Measurements from ENCODE around the gene KCNQ1OT1. TPM values are rescaled to one million over a fixed set of nuclear protein-coding genes. Genes with fewer than 3 reads are reported as not detected.

Gene KCNQ1OT1
- total and polyA plus RNA-seq, 7 donors: 0.01 to 0.56 (median 0.30) TPM

DNA sequence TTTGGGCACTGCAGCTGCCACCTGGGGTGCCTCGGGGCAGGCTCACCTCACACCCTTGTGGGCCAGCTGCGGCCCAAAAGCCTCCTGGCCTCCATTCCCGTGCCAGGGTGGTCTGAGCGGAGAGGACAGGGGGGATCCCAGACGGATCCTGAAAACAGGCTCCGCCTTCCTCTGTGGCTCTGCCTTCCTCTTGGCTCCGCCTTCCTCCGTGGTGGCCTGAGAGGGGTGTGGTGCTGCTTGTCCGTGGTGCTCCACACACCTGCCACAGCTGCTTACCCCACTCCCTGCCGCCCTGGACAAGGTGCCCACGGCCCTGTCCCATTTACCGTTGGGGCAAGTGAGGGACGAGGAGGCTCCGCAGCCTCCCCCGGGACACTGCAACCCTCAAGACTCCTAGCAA is 23.2 kb upstream of the KCNQ1OT1 start:
- Histone ChIP-seq H3K27ac (no peak overlapping the region), H3K4me1 (peaks cover 15% of the 10 kb centered on the region), H3K9me3 (no peaks in the 10 kb centered on the region), H3K27me3 (ENCODE audit: insufficient read depth in 3 of 3, low read length in 2 of 3) (no peaks in the 10 kb centered on the region), H3K4me3 (no peak overlapping the region), H3K36me3 (ENCODE audit: insufficient read depth in 1 of 2, low read depth in 1 of 2) (no peaks in the 10 kb centered on the region)
- TF ChIP-seq, protein P1, sequence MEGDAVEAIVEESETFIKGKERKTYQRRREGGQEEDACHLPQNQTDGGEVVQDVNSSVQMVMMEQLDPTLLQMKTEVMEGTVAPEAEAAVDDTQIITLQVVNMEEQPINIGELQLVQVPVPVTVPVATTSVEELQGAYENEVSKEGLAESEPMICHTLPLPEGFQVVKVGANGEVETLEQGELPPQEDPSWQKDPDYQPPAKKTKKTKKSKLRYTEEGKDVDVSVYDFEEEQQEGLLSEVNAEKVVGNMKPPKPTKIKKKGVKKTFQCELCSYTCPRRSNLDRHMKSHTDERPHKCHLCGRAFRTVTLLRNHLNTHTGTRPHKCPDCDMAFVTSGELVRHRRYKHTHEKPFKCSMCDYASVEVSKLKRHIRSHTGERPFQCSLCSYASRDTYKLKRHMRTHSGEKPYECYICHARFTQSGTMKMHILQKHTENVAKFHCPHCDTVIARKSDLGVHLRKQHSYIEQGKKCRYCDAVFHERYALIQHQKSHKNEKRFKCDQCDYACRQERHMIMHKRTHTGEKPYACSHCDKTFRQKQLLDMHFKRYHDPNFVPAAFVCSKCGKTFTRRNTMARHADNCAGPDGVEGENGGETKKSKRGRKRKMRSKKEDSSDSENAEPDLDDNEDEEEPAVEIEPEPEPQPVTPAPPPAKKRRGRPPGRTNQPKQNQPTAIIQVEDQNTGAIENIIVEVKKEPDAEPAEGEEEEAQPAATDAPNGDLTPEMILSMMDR (IDR thresholded peaks at IDR 0.05): no peak
- ATAC-seq (no peak), DNase-seq (no peak)
- intact Hi-C loops (cut with DNase I): no loop called here
- WGBS, 3 donors: 83 to 85% (median 84%) methylated on average over 14 to 15 of the region's 15 CpGs

DNA sequence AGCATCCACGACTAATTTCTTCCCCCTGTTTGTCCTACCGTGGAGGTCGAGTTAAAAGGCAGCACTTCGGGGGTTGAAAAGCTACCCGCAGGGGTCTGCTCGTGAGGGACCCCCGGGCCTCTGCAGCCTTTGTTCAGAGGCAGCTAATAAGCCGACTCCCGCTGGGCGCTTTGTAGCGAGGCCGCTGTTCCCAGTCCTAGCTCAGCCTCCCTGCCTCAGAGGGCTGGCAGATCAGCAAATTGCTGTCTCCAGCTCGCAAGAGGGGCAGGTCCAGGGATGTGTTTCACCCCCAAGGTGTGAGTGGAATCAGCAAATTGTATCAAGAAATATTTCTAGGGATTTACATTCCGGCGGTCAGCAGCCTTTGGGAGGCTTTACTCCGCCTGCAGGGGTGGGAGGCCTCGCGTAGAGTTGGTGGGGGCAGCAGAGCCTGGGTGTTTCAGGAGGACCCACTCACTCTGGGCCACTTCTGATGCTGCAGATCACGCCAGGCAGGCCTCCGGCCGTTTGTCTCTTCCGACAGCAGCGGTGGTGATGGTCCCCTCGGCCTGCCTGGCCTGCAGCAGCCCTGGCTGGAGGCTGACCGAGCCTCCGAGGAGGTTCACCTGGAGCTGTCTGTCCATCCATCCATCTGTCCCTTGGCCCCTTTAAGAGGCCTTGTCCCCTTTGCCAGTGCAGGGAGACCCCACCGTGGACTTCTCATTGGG is 21.6 kb upstream of the KCNQ1OT1 start:
- DNase-seq (peak in 1 of 2 donors; percentile 35), ATAC-seq (no peak)
- no peak overlapping the region for H3K4me3 ChIP-seq
- intact Hi-C loops (cut with DNase I): no loop called here
- H3K27me3 ChIP-seq (ENCODE audit: insufficient read depth in 3 of 3, low read length in 2 of 3): no peaks in the 10 kb centered on the region
- 89 to 92% (median 89%) methylated on average over 27 of the region's 27 CpGs for WGBS, 3 donors
- H3K36me3 ChIP-seq (ENCODE audit: insufficient read depth in 1 of 2, low read depth in 1 of 2): no peaks in the 10 kb centered on the region
- H3K4me1 ChIP-seq: peaks cover 15% of the 10 kb centered on the region
- H3K27ac ChIP-seq: no peak overlapping the region
- no peaks in the 10 kb centered on the region for H3K9me3 ChIP-seq
- TF ChIP-seq, protein P1 (IDR thresholded peaks at IDR 0.05): no peak

DNA sequence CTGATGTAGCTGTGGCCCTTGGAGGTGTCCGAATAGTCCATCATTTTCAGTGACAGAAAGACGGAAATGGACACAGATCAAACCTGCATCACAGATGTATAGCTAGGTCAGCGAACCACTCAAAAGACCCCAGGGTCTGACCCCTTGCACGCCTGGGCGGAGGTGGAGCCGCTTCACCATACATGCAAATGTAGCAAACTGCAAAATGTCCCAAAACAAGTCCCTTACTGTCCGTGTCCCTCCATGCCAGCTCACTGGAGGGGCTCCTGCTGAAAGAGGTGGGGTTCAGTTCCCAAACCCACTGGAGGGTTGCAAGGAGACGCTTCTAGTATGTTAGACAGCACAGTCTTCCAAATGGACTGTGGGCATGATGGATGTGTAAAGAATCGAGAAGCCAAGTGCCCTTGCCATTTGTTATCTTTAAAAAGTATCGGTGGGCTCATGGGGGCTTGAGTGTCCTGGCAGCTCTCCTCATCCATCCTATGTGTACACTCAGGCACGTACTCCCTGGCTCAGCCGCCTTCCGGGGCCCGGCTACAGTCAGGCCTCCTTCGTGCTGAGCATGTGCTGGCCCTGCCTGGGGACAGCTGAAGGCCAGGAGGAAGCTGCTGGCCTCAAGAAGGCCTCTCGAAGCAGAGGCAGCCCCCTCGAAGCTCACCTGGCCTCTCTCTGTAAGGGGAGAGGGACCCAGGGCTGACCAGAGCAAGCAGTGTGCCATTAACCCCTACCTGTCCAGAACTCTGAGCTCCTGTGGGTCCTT is 20.2 kb upstream of the KCNQ1OT1 start:
- H3K36me3 ChIP-seq (ENCODE audit: insufficient read depth in 1 of 2, low read depth in 1 of 2): no peaks in the 10 kb centered on the region
- peaks cover 7% of the 10 kb centered on the region for H3K4me1 ChIP-seq
- WGBS, 3 donors: 84 to 89% (median 87%) methylated on average over 17 of the region's 17 CpGs
- H3K27me3 ChIP-seq (ENCODE audit: insufficient read depth in 3 of 3, low read length in 2 of 3): no peaks in the 10 kb centered on the region
- no peak overlapping the region for H3K27ac ChIP-seq
- no peak overlapping the region for H3K4me3 ChIP-seq
- ATAC-seq: no peak
- TF ChIP-seq, protein P1 (IDR thresholded peaks at IDR 0.05): no peak
- H3K9me3 ChIP-seq: no peaks in the 10 kb centered on the region
- intact Hi-C loops (cut with DNase I): no loop called here
- peak in 1 of 2 donors; percentile 37 for DNase-seq

DNA sequence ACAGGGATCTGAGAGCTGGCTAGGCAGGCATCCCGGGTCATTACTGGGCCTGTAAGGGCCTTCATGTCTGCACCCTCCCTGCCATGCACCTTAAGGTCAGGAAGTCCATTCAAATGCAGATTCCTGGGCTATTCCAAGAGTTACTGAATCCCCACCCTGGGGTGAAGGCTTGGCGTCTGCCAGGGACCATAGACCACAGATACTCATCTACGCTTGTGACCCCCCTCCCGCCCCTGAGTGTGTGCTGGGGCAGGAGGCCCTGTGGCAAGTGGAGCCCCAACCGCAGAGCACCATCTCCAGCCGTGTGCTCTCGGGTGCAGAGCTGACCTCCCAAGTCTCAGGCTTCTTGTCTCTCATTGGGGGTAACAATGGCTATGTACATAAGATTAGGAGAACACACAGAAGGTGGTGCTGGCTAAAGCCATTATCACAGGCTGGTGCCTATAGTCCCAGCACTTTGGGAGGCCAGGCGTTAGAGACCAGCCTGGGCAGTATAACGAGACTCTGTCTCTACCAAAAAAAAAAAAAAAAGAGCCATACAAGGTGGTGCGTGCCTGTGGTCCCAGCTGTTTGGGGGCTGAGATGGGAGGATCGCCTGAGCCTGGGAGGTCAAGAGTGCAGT is 19.1 kb upstream of the KCNQ1OT1 start:
- Histone ChIP-seq H3K9me3 (no peaks in the 10 kb centered on the region), H3K27ac (no peak overlapping the region), H3K4me1 (no peaks in the 10 kb centered on the region), H3K27me3 (ENCODE audit: insufficient read depth in 3 of 3, low read length in 2 of 3) (no peaks in the 10 kb centered on the region), H3K4me3 (no peak overlapping the region), H3K36me3 (ENCODE audit: insufficient read depth in 1 of 2, low read depth in 1 of 2) (no peaks in the 10 kb centered on the region)
- DNase-seq: peak in 1 of 2 donors; percentile 19
- TF ChIP-seq, protein P1 (IDR thresholded peaks at IDR 0.05): no peak
- WGBS, 3 donors: 95 to 97% (median 97%) methylated on average over 11 of the region's 11 CpGs
- intact Hi-C loops (cut with DNase I): no loop called here
- ATAC-seq: no peak

Measured in psoas muscle (tissue), 8 donors.